NOMO-1 (cell line): Measurements from ENCODE around the gene MARCOL.
"Not testable (repeated sequence)": the region's sequence is repeated elsewhere in the genome, so short reads cannot be mapped to it uniquely, and the experiment has no call there.

ENCODE experiments used
- DNase-seq, 2 experiments: peaks; one replicate each; lab custom pipeline; 2025; ENCODE audit not compliant: unreplicated experiment in 2 of 2; lab: John Stamatoyannopoulos, UW

MARCOL gene

GRCh38 chr5:148261221-148261620 is 22.9 kb downstream of the MARCOL start:
- no peak for DNase-seq

DNA sequence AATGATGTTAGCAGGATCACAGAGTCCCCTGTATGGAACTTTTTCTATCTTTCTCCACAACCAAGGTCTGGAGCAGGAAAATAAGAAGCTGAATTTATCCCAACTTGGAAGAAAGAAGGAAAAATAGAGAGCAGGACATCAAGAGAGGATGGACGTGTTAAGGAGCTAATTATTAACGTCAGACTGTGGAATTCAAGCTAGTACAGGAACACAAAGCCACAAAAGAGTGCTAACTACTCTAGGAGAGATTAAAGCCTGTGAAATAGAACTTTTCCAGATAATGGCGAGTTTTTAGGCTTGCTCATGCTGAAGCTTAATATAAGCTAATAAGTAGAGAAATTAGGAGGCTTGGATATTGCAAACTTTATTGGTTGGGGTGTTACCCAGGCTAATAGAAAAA is 29.6 kb downstream of the MARCOL start:
- DNase-seq, result no peak

DNA sequence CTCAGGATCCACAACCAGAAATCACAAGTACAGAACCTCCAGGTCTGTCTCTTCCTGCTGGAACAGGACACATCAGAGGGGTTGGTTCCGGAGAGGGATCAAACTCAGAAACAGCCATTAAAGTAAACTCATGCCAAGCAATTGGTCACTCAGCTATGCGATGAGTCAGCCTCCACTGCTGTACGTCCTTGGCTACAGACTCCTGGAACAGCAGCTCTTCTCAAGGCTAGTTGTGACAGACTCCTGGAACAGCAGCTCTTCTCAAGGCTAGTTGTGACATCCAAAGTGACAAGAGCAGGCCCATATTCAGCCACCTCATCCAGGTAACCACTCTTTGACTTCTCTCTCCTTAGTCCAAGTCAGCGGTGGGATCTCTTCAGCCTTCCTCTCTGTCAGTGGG is 30.2 kb downstream of the MARCOL start, which contains the start of gene SPINK13:
Gene SPINK13 (plus strand): TSS at position 229 of the 400 bp plus-strand sequence. CDS start 1,279 bp downstream, outside the sequence.
- DNase-seq, result no peak

DNA sequence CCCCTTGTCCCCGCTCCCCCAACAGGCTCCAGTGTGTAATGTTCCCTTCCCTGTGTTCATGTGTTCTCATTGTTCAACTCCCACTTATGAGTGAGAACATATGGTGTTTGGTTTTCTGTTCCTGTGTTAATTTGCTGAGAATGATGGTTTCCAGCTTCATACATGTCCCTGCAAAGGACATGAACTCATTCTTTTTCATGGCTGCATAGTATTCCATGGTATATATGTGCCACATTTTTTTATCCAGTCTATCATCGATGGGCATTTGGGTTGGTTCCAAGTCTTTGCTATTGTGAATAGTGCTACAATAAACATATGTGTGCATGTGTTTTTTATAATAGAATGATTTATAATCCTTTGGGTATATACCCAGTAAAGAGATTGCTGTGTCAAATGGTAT is 36.8 kb downstream of the MARCOL start:
- DNase-seq, result not testable (repeated sequence)

- not testable (repeated sequence) for DNase-seq
Measured at GRCh38 chr5:148280893-148281292, 42.6 kb downstream of the MARCOL start.

GRCh38 chr5:148281336-148281735 is 43.0 kb downstream of the MARCOL start:
- not testable (repeated sequence) for DNase-seq

DNA sequence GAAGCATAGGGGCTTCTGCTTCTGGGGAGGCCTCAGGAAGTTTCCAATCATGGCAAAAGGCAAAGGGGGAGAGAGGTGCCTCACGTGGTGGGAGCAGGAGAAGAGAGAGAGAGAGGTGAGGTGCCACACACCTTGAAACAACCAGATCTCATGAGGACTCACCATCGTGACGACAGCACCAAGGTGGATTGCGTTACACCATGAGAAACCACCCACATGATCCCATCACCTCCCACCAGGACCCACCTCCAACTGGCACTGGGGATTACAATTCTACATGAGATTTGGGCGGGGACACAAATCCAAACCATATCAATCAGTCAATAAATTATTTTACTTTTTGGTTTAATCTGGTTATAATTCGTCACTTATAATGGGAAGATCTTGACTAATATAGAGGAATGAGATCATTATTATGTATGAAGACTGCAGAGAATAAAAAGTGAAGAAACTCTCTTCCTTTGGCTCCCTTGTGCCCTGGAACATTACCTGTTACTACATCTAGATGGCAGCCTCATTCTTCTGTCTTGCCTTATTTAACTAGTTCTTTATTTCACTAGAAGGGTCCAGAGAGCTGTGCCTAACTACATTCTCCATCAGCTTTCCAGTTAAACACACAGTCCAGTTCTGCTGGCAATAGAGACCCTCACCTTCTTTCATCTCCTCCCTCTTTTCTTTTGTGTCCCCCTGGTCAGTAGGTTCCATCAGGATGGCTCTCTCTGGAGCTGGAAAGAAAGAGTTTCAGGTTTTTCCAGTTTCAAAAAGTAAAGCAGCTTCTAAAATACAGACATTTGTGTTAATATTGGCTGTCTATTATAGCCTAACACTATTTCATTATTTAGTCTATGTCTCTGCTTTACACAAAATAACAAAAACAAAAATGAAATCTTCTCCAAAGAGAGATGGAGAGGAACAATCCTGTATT is 52.2 kb downstream of the MARCOL start:
- peak in 1 of 2 experiments; percentile 18 for DNase-seq
